ENCODE measurements around the gene ATM.
A peak's percentile ranks its signal among the peaks of the same experiment; 100 is the strongest.

The ATM gene

GRCh38 chr11:108221371-108221770 lies 1.5 kb upstream of the ATM start:
- Histone ChIP-seq H3K4me1 (ENCODE audit: control insufficient read depth in 1 of 2, insufficient read depth in 1 of 2, low read depth in 1 of 2, low read length in 1 of 2) (peaks cover 54 to 55% of the 10 kb centered on the region in 2 experiments), H3K4me3 (ENCODE audit: low read depth in 1 of 2, low read length in 1 of 2) (peak overlapping the region; percentile 85 to 97), H3K9me3 (no peaks in the 10 kb centered on the region), H3K27me3 (no peaks in the 10 kb centered on the region), H3K36me3 (no peaks in the 10 kb centered on the region), H3K27ac (peak overlapping the region; percentile 96)
- TF ChIP-seq, protein P1, sequence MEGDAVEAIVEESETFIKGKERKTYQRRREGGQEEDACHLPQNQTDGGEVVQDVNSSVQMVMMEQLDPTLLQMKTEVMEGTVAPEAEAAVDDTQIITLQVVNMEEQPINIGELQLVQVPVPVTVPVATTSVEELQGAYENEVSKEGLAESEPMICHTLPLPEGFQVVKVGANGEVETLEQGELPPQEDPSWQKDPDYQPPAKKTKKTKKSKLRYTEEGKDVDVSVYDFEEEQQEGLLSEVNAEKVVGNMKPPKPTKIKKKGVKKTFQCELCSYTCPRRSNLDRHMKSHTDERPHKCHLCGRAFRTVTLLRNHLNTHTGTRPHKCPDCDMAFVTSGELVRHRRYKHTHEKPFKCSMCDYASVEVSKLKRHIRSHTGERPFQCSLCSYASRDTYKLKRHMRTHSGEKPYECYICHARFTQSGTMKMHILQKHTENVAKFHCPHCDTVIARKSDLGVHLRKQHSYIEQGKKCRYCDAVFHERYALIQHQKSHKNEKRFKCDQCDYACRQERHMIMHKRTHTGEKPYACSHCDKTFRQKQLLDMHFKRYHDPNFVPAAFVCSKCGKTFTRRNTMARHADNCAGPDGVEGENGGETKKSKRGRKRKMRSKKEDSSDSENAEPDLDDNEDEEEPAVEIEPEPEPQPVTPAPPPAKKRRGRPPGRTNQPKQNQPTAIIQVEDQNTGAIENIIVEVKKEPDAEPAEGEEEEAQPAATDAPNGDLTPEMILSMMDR (IDR thresholded peaks at IDR 0.05): no peak

DNA sequence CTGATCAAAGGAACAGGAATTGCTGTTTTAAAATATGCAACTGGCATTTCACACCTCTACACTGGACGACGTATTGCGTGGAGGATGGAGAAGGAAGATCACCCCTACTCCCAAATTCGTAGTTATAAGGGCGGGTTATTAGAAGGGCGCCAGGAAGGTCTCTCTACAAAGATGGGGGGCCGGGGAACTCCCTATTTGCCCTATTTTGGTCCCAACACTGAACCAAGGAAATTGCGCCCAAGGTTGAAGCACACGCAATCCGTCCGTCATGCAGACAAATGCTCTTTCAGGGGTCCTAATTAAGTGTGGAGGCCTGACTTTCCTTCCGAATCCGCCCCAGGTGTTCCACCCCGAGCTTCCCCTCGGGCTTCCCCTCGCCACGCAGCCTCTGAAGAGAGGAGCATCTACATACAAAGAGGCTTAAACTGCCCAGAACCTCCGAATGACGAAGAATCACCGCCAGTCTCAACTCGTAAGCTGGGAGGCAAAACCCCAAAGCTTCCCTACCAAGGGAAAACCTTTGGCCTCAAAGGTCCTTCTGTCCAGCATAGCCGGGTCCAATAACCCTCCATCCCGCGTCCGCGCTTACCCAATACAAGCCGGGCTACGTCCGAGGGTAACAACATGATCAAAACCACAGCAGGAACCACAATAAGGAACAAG lies 825 bp upstream of the ATM start:
- peaks cover 54 to 60% of the 10 kb centered on the region in 2 experiments for H3K4me1 ChIP-seq (ENCODE audit: control insufficient read depth in 1 of 2, insufficient read depth in 1 of 2, low read depth in 1 of 2, low read length in 1 of 2)
- peak overlapping the region; percentile 85 to 97 for H3K4me3 ChIP-seq (ENCODE audit: low read depth in 1 of 2, low read length in 1 of 2)
- TF ChIP-seq, protein P1 (IDR thresholded peaks at IDR 0.05): no peak
- H3K27me3 ChIP-seq: no peaks in the 10 kb centered on the region
- H3K27ac ChIP-seq: peak overlapping the region; percentile 96
- peaks cover 4% of the 10 kb centered on the region for H3K36me3 ChIP-seq
- H3K9me3 ChIP-seq: no peaks in the 10 kb centered on the region

GRCh38 chr11:108223348-108224149 lies 682 bp downstream of the ATM start:
- Histone ChIP-seq H3K4me1 (ENCODE audit: control insufficient read depth in 1 of 2, insufficient read depth in 1 of 2, low read depth in 1 of 2, low read length in 1 of 2) (peaks cover 54 to 60% of the 10 kb centered on the region in 2 experiments), H3K4me3 (ENCODE audit: low read depth in 1 of 2, low read length in 1 of 2) (peak overlapping the region; percentile 85 to 97), H3K27me3 (no peaks in the 10 kb centered on the region), H3K36me3 (peaks cover 17% of the 10 kb centered on the region), H3K27ac (peak overlapping the region; percentile 96), H3K9me3 (no peaks in the 10 kb centered on the region)
- TF ChIP-seq, protein P1 (IDR thresholded peaks at IDR 0.05): no peak

DNA sequence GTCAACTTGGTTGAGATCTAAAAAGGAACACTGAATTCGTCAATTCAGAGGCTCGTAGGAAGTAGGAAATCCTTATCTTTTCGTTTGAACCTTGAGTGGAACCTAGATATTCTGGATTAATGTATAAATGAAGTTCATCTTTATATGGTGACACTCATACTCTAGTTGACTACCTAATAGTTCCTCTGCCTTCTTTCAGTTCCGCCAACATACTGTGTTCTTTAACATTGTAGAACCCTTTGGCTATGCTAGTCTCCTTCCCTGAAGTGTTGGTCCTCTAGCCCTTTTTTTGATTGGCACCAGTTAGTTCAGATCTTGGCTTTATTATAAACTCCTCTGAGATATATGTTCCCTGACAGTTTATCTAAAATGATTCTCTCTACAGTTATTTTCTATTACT lies 1.5 kb downstream of the ATM start:
- Histone ChIP-seq H3K4me1 (ENCODE audit: control insufficient read depth in 1 of 2, insufficient read depth in 1 of 2, low read depth in 1 of 2, low read length in 1 of 2) (peaks cover 51 to 55% of the 10 kb centered on the region in 2 experiments), H3K27me3 (no peaks in the 10 kb centered on the region), H3K9me3 (no peaks in the 10 kb centered on the region), H3K4me3 (ENCODE audit: low read depth in 1 of 2, low read length in 1 of 2) (peak overlapping the region; percentile 85 to 97), H3K27ac (peak overlapping the region; percentile 96), H3K36me3 (peaks cover 25% of the 10 kb centered on the region)
- TF ChIP-seq, protein P1 (IDR thresholded peaks at IDR 0.05): no peak

GRCh38 chr11:108224911-108225786 lies 2.3 kb downstream of the ATM start:
- H3K4me3 ChIP-seq (ENCODE audit: low read depth in 1 of 2, low read length in 1 of 2): peak overlapping the region in 1 of 2 experiments; percentile 85
- TF ChIP-seq, protein P1 (IDR thresholded peaks at IDR 0.05): no peak

More at GRCh38 chr11:108224911-108225786, 2.3 kb downstream of the ATM start:
- Histone ChIP-seq H3K4me1 (ENCODE audit: control insufficient read depth in 1 of 2, insufficient read depth in 1 of 2, low read depth in 1 of 2, low read length in 1 of 2) (peaks cover 51% of the 10 kb centered on the region in 2 experiments), H3K36me3 (peaks cover 33% of the 10 kb centered on the region), H3K27ac (peak overlapping the region; percentile 96), H3K27me3 (no peaks in the 10 kb centered on the region), H3K9me3 (no peaks in the 10 kb centered on the region)
